Adrenal gland (tissue), 5 donors: ENCODE data around the gene AMPH.

Experiments used
- POLR2A ChIP-seq, 2 donors: fragments of 450-650 bp; IDR thresholded peaks; one replicate each; pipeline ENCODE4 v1.6.1; 2017; ENCODE audit warnings: antibody characterized with exemption in 2 of 2, mild to moderate bottlenecking in 2 of 2, moderate library complexity in 1 of 2
- TF ChIP-seq, protein P1 (sequence below), 6 experiments: fragments of 450-650 bp in 4 of 6; fragments of 200-600 bp in 2 of 6; sonication (generic) in 1 of 6; IDR thresholded peaks; 1 replicate in 5 of 6; 2 replicates in 1 of 6; pipeline versions ENCODE4 v1.5.1 to v1.8.0; 2016 to 2021; ENCODE audit warnings: antibody characterized with exemption in 6 of 6, mild to moderate bottlenecking in 2 of 6, moderate library complexity in 1 of 6
- donor health status: DM: no; HTN: no; CAD: no.

DNA sequence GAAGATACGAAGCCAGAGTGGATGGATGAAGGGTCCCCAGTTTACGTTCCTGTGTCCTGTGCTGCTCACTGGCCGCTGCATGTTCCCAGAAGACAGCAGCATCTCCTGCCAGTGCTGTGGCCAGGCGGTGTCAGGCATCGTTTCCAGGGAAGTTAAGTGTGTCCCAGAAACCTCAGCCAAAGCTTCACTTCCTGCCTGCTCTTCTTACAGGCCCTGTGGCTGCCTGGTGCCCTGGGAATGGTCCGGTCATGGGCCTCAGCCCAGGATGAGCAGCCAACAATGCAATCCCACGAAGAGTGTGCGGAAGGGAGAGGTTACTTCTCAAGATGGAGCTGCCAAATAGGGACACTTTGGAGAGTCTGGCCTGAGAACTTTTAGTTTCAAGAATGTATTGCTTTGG lies 258.0 kb downstream of the AMPH start:
- TF ChIP-seq, protein P1, sequence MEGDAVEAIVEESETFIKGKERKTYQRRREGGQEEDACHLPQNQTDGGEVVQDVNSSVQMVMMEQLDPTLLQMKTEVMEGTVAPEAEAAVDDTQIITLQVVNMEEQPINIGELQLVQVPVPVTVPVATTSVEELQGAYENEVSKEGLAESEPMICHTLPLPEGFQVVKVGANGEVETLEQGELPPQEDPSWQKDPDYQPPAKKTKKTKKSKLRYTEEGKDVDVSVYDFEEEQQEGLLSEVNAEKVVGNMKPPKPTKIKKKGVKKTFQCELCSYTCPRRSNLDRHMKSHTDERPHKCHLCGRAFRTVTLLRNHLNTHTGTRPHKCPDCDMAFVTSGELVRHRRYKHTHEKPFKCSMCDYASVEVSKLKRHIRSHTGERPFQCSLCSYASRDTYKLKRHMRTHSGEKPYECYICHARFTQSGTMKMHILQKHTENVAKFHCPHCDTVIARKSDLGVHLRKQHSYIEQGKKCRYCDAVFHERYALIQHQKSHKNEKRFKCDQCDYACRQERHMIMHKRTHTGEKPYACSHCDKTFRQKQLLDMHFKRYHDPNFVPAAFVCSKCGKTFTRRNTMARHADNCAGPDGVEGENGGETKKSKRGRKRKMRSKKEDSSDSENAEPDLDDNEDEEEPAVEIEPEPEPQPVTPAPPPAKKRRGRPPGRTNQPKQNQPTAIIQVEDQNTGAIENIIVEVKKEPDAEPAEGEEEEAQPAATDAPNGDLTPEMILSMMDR (IDR thresholded peaks at IDR 0.05): no peak
- no peak for TF ChIP-seq POLR2A (IDR thresholded peaks at IDR 0.05)
